Lung microvascular endothelial cell (primary cell): ENCODE data around the gene PSMG4. TPM values are rescaled to one million over a fixed set of nuclear protein-coding genes. Genes with fewer than 3 reads are reported as not detected.

Source experiments
- DNase-seq, 2 donors: peaks; one replicate each; pipeline versions ENCODE4 v3.0.0 to v3.0.0-alpha.2; 2010; ENCODE audit warnings: low read depth in 2 of 2
- total RNA-seq: library from RNA; depleted of rRNA; stranded (reverse); fragments of >200 nt; gene quantifications from 2 replicates; pipeline ENCODE4 v1.2.1, GENCODE V29; 2014

Gene PSMG4
- total RNA-seq, 1 donor from 2014 or later, result 31.9 TPM

GRCh38 chr6:3251462-3252314, 7.1 kb upstream of the PSMG4 start:
- DNase-seq, result peak; percentile 77 to 82

GRCh38 chr6:3252369-3252768, 6.4 kb upstream of the PSMG4 start:
- DNase-seq, result peak; percentile 35 to 49

- no peak for DNase-seq
These were observed 5.7 kb upstream of the PSMG4 start for GRCh38 chr6:3252861-3253596.

GRCh38 chr6:3253597-3253961, 5.2 kb upstream of the PSMG4 start:
- no peak for DNase-seq

GRCh38 chr6:3258201-3258600, 546 bp upstream of the PSMG4 start:
- DNase-seq, result no peak

GRCh38 chr6:3259491-3259958, 778 bp downstream of the PSMG4 start:
- peak; percentile 16 to 40 for DNase-seq

- no peak for DNase-seq
These were observed 1.5 kb downstream of the PSMG4 start for GRCh38 chr6:3260296-3260695.

- peak in 1 of 2 donors; percentile 14 for DNase-seq
These were observed 2.2 kb downstream of the PSMG4 start for GRCh38 chr6:3260772-3261517.

GRCh38 chr6:3261518-3261820, 2.7 kb downstream of the PSMG4 start:
- no peak for DNase-seq

GRCh38 chr6:3261921-3262320, 3.2 kb downstream of the PSMG4 start:
- DNase-seq, result no peak

GRCh38 chr6:3263096-3263495, 4.3 kb downstream of the PSMG4 start:
- DNase-seq, result peak in 1 of 2 donors; percentile 46

- DNase-seq, result no peak
These were observed 5.6 kb downstream of the PSMG4 start for GRCh38 chr6:3264356-3264755.

- no peak for DNase-seq
These were observed 6.9 kb downstream of the PSMG4 start for GRCh38 chr6:3265671-3266070.

- no peak for DNase-seq
These were observed 7.4 kb downstream of the PSMG4 start for GRCh38 chr6:3266170-3266569.

- no peak for DNase-seq
These were observed 8.4 kb downstream of the PSMG4 start for GRCh38 chr6:3267162-3267561.

- no peak for DNase-seq
These were observed 9.9 kb downstream of the PSMG4 start for GRCh38 chr6:3268680-3269079.

- no peak for DNase-seq
These were observed 10.7 kb downstream of the PSMG4 start for GRCh38 chr6:3269281-3269975.

- DNase-seq, result no peak
These were observed 11.5 kb downstream of the PSMG4 start for GRCh38 chr6:3270258-3270657.

- no peak for DNase-seq
These were observed 13.0 kb downstream of the PSMG4 start for GRCh38 chr6:3271756-3272155.

GRCh38 chr6:3272911-3273547, 14.3 kb downstream of the PSMG4 start:
- no peak for DNase-seq
